ENCODE data around the gene WRAP53. TPM values are rescaled to one million over a fixed set of nuclear protein-coding genes. Genes with fewer than 3 reads are reported as not detected.

WRAP53 gene
- total RNA-seq, 1 donor from 2014 or later: 22.1 TPM

DNA sequence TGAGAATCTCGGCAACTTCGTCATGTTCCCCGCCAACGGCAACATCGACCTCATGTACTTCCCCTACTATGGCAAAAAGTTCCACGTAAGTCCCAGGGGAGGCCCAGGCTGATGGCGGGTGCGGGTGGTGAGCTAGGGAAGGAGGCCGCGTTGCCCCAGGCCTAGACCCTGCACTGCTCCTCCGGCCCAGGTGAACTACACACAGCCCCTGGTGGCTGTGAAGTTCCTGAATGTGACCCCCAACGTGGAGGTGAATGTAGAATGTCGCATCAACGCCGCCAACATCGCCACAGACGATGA, 32.8 kb upstream of the WRAP53 start:
- Mint-ChIP-seq H3K27me3 (peaks cover 58% of the 10 kb centered on the region), H3K36me3 (peaks cover 3% of the 10 kb centered on the region), H3K4me3 (no peak overlapping the region), H3K4me1 (ENCODE audit: unreplicated experiment) (peaks cover 25% of the 10 kb centered on the region), H3K9me3 (no peaks in the 10 kb centered on the region), H3K27ac (no peak overlapping the region)
- DNase-seq (ENCODE audit: extremely low spot score, unreplicated experiment): no peak
- TF ChIP-seq, protein P1, sequence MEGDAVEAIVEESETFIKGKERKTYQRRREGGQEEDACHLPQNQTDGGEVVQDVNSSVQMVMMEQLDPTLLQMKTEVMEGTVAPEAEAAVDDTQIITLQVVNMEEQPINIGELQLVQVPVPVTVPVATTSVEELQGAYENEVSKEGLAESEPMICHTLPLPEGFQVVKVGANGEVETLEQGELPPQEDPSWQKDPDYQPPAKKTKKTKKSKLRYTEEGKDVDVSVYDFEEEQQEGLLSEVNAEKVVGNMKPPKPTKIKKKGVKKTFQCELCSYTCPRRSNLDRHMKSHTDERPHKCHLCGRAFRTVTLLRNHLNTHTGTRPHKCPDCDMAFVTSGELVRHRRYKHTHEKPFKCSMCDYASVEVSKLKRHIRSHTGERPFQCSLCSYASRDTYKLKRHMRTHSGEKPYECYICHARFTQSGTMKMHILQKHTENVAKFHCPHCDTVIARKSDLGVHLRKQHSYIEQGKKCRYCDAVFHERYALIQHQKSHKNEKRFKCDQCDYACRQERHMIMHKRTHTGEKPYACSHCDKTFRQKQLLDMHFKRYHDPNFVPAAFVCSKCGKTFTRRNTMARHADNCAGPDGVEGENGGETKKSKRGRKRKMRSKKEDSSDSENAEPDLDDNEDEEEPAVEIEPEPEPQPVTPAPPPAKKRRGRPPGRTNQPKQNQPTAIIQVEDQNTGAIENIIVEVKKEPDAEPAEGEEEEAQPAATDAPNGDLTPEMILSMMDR (conservative IDR thresholded peaks at IDR 0.05): no peak

DNA sequence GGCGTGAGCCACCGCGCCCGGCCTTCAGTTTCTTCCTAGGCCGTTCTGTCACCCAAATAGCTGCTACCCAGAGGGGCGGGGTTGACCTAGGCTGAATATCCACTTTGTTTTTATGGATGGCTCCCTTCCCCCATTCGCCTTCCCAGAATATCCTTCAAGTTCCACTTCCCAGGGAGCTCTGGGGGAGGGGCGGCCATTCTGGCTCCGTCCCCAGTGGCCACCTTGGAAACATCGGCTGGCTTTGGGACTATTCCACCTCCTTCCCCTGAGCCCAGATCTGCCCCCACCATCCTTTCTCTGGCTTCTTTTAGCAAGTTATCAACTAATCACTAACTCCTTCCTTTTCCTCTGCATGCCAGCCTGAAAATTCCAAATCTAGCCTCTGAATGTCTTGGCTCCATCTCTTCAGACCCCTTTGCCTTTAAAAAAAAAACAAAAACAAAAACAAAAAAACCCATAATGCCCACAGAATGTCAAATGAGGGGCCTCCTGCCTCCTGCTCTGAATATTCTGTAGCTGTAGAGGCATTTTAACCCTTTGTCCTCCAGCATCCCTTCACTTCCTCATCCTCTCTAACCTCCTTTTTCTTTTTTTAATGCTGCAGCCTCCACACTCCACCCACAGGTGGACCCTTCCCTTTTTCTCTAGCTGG, 31.2 kb upstream of the WRAP53 start:
- Mint-ChIP-seq H3K27me3 (peaks cover 46% of the 10 kb centered on the region), H3K4me1 (ENCODE audit: unreplicated experiment) (peaks cover 23% of the 10 kb centered on the region), H3K36me3 (peaks cover 3% of the 10 kb centered on the region), H3K4me3 (no peak overlapping the region), H3K9me3 (no peaks in the 10 kb centered on the region), H3K27ac (no peak overlapping the region)
- DNase-seq (ENCODE audit: extremely low spot score, unreplicated experiment): no peak
- TF ChIP-seq, protein P1 (conservative IDR thresholded peaks at IDR 0.05): peak; percentile 58

DNA sequence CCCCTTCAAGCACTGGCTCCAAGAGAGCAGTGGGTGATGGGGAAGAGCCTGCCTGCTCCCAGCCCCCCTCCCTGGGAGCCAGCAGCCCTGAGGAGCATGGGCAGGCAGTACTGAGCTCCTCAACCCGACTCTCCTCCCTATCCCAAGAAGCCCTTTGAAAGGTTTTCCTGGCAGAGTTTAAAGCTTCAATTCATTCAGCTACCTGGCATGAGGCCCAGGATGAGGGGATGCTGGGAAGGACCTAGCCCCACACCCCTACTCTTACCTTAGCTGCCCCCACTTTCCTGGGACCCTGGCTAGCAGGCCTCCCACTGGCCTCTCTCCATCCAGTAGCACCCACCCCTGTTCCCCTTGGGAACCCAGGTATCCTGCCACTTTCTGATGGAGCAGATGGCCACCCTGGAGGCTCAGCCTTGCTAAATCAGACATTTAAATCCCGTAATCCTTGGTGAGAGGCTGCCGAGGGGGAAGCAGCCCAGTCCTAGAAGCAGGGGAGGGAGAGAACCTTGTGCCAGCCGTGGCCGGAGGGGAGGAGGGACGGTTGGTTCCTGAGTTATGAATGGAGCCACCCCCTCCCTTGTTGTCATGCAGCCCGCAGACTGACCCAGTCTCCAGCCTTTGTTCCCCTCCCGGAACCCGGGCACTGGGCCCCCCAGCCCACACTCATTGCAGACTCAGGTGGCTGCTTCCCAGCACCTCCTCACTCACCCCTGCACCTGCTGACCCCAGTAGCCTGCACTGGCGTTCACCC, 20.4 kb upstream of the WRAP53 start:
- H3K27ac Mint-ChIP-seq: no peak overlapping the region

DNA sequence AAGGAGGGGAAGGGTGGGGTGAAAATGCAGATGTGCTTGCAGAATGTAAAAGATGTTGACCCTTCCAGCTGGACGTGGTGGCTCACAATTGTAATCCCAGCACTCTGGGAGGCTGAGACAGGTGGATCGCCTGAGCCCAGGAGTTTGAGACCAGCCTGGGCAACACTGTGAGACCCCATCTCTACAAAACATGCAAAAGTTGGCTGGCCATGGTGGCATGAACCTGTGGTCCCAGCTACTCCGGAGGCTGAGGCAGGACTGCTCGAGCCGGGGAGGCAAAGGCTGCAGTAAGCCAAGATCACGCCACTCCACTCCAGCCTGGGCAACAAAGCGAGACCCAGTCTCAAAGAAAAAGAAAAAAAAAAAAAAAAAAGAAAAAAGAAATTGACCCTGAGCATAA, 19.8 kb upstream of the WRAP53 start:
- Mint-ChIP-seq H3K4me1 (ENCODE audit: unreplicated experiment) (no peaks in the 10 kb centered on the region), H3K36me3 (peaks cover 17% of the 10 kb centered on the region), H3K4me3 (no peak overlapping the region), H3K9me3 (no peaks in the 10 kb centered on the region), H3K27me3 (no peaks in the 10 kb centered on the region), H3K27ac (no peak overlapping the region)
- TF ChIP-seq, protein P1 (conservative IDR thresholded peaks at IDR 0.05): no peak
- DNase-seq (ENCODE audit: extremely low spot score, unreplicated experiment): no peak

More for the DNA sequence above, 20.4 kb upstream of the WRAP53 start:
- no peaks in the 10 kb centered on the region for H3K9me3 Mint-ChIP-seq
- no peaks in the 10 kb centered on the region for H3K27me3 Mint-ChIP-seq
- H3K4me3 Mint-ChIP-seq: no peak overlapping the region
- H3K4me1 Mint-ChIP-seq (ENCODE audit: unreplicated experiment): no peaks in the 10 kb centered on the region
- DNase-seq (ENCODE audit: extremely low spot score, unreplicated experiment): no peak
- TF ChIP-seq, protein P1 (conservative IDR thresholded peaks at IDR 0.05): no peak
- peaks cover 13% of the 10 kb centered on the region for H3K36me3 Mint-ChIP-seq

DNA sequence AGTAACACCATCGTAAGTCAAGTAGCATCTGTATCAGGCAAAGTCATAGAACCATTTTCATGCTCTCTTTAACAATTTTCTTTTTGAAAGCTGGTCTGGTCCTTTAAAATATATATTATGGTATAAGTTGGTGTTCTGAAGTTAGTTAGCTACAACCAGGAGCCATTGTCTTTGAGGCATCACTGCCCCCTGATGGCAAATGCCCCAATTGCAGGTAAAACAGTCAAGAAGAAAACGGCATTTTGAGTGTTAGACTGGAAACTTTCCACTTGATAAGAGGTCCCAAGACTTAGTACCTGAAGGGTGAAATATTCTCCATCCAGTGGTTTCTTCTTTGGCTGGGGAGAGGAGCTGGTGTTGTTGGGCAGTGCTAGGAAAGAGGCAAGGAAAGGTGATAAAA, 15.0 kb upstream of the WRAP53 start:
- Mint-ChIP-seq H3K36me3 (peaks cover 37% of the 10 kb centered on the region), H3K9me3 (no peaks in the 10 kb centered on the region), H3K27ac (no peak overlapping the region), H3K4me1 (ENCODE audit: unreplicated experiment) (peaks cover 3% of the 10 kb centered on the region), H3K27me3 (no peaks in the 10 kb centered on the region), H3K4me3 (no peak overlapping the region)
- TF ChIP-seq, protein P1 (conservative IDR thresholded peaks at IDR 0.05): peak; percentile 74
- no peak for DNase-seq (ENCODE audit: extremely low spot score, unreplicated experiment)
